Skeletal muscle satellite cell (primary cell): Measurements from ENCODE around the gene ABTB1.
"Not testable (repeated sequence)": the region's sequence is repeated elsewhere in the genome, so short reads cannot be mapped to it uniquely, and the experiment has no call there.

Experiments
- H3K27me3 ChIP-seq: 2 replicates; pipeline ENCODE4 v1.7.0; 2013; ENCODE audit warnings: low read length; ENCODE audit not compliant: control insufficient read depth, insufficient read depth
- H3K36me3 ChIP-seq: 2 replicates; pipeline ENCODE4 v1.7.0; 2013; ENCODE audit warnings: mild to moderate bottlenecking, control low read depth, low read length; ENCODE audit not compliant: insufficient read depth
- H3K4me1 ChIP-seq: 2 replicates; pipeline ENCODE4 v1.7.0; 2013; ENCODE audit warnings: low read length; ENCODE audit not compliant: control insufficient read depth, insufficient read depth
- H3K4me2 ChIP-seq: 2 replicates; pipeline ENCODE4 v1.7.0; 2013; ENCODE audit warnings: mild to moderate bottlenecking, low read length
- H3K4me3 ChIP-seq: 2 replicates; pipeline ENCODE4 v1.7.0; 2013; ENCODE audit warnings: low read length
- H3K9ac ChIP-seq: 2 replicates; pipeline ENCODE4 v1.7.0; 2013; ENCODE audit warnings: mild to moderate bottlenecking, low read depth, low read length, moderate library complexity
- H3K9me3 ChIP-seq: replicated peaks from 2 replicates; pipeline ENCODE4 v1.7.0; 2013; ENCODE audit warnings: mild to moderate bottlenecking, control low read depth, low read length

The ABTB1 gene

GRCh38 chr3:127675651-127676391, 3.1 kb downstream of the ABTB1 start:
- Histone ChIP-seq H3K4me3 (no peak overlapping the region), H3K9me3 (no peaks in the 10 kb centered on the region), H3K9ac (no peak overlapping the region), H3K36me3 (peaks cover 20% of the 10 kb centered on the region), H3K4me1 (peaks cover 10% of the 10 kb centered on the region), H3K27me3 (no peaks in the 10 kb centered on the region), H3K4me2 (no peak overlapping the region)

GRCh38 chr3:127676456-127676855, 3.7 kb downstream of the ABTB1 start:
- peaks cover 20% of the 10 kb centered on the region for H3K36me3 ChIP-seq

GRCh38 chr3:127676921-127677351, 4.2 kb downstream of the ABTB1 start:
- Histone ChIP-seq H3K4me1 (peaks cover 4% of the 10 kb centered on the region), H3K9me3 (no peaks in the 10 kb centered on the region), H3K4me2 (no peak overlapping the region), H3K36me3 (peaks cover 20% of the 10 kb centered on the region), H3K27me3 (no peaks in the 10 kb centered on the region), H3K4me3 (no peak overlapping the region), H3K9ac (no peak overlapping the region)

More at GRCh38 chr3:127676456-127676855, 3.7 kb downstream of the ABTB1 start:
- Histone ChIP-seq H3K9me3 (no peaks in the 10 kb centered on the region), H3K4me1 (peaks cover 9% of the 10 kb centered on the region), H3K4me2 (no peak overlapping the region), H3K9ac (no peak overlapping the region), H3K4me3 (no peak overlapping the region), H3K27me3 (no peaks in the 10 kb centered on the region)

GRCh38 chr3:127677541-127678314, 5.0 kb downstream of the ABTB1 start:
- no peaks in the 10 kb centered on the region for H3K9me3 ChIP-seq
- no peaks in the 10 kb centered on the region for H3K27me3 ChIP-seq
- no peaks in the 10 kb centered on the region for H3K4me1 ChIP-seq
- H3K4me3 ChIP-seq: no peak overlapping the region
- H3K9ac ChIP-seq: no peak overlapping the region
- H3K4me2 ChIP-seq: no peak overlapping the region
- H3K36me3 ChIP-seq: peaks cover 20% of the 10 kb centered on the region

GRCh38 chr3:127678315-127678599, 5.5 kb downstream of the ABTB1 start:
- H3K27me3 ChIP-seq: no peaks in the 10 kb centered on the region
- no peak overlapping the region for H3K4me3 ChIP-seq
- H3K4me1 ChIP-seq: no peaks in the 10 kb centered on the region
- H3K9me3 ChIP-seq: no peaks in the 10 kb centered on the region
- H3K9ac ChIP-seq: no peak overlapping the region
- peaks cover 20% of the 10 kb centered on the region for H3K36me3 ChIP-seq
- no peak overlapping the region for H3K4me2 ChIP-seq

- Histone ChIP-seq H3K27me3 (no peaks in the 10 kb centered on the region), H3K4me3 (no peak overlapping the region), H3K9ac (no peak overlapping the region), H3K36me3 (peaks cover 20% of the 10 kb centered on the region), H3K9me3 (no peaks in the 10 kb centered on the region), H3K4me2 (no peak overlapping the region), H3K4me1 (no peaks in the 10 kb centered on the region)
Observed at GRCh38 chr3:127678611-127679533, 6.1 kb downstream of the ABTB1 start.

GRCh38 chr3:127679534-127680145, 6.9 kb downstream of the ABTB1 start:
- Histone ChIP-seq H3K27me3 (no peaks in the 10 kb centered on the region), H3K9me3 (no peaks in the 10 kb centered on the region), H3K4me1 (no peaks in the 10 kb centered on the region), H3K9ac (no peak overlapping the region), H3K36me3 (peaks cover 20% of the 10 kb centered on the region), H3K4me2 (no peak overlapping the region), H3K4me3 (no peak overlapping the region)

- peaks cover 20% of the 10 kb centered on the region for H3K36me3 ChIP-seq
- no peaks in the 10 kb centered on the region for H3K4me1 ChIP-seq
Observed at GRCh38 chr3:127680146-127680661, 7.5 kb downstream of the ABTB1 start.

GRCh38 chr3:127680798-127681221, 8.1 kb downstream of the ABTB1 start:
- H3K4me1 ChIP-seq: no peaks in the 10 kb centered on the region

More at GRCh38 chr3:127680146-127680661, 7.5 kb downstream of the ABTB1 start:
- Histone ChIP-seq H3K4me2 (no peak overlapping the region), H3K4me3 (no peak overlapping the region), H3K9me3 (no peaks in the 10 kb centered on the region), H3K27me3 (no peaks in the 10 kb centered on the region), H3K9ac (no peak overlapping the region)

GRCh38 chr3:127682175-127682554, 9.4 kb downstream of the ABTB1 start:
- H3K4me2 ChIP-seq, H3K27me3 ChIP-seq, H3K36me3 ChIP-seq, H3K9me3 ChIP-seq, H3K4me1 ChIP-seq, H3K4me3 ChIP-seq, H3K9ac ChIP-seq: not testable (repeated sequence)

More at GRCh38 chr3:127680798-127681221, 8.1 kb downstream of the ABTB1 start:
- H3K4me3 ChIP-seq: no peak overlapping the region
- H3K36me3 ChIP-seq: peaks cover 20% of the 10 kb centered on the region
- no peaks in the 10 kb centered on the region for H3K27me3 ChIP-seq
- H3K9me3 ChIP-seq: no peaks in the 10 kb centered on the region
- H3K9ac ChIP-seq: no peak overlapping the region
- no peak overlapping the region for H3K4me2 ChIP-seq

- no peak overlapping the region for H3K4me3 ChIP-seq
- no peaks in the 10 kb centered on the region for H3K4me1 ChIP-seq
- no peak overlapping the region for H3K4me2 ChIP-seq
- H3K9me3 ChIP-seq: no peaks in the 10 kb centered on the region
- H3K36me3 ChIP-seq: peaks cover 8% of the 10 kb centered on the region
- H3K9ac ChIP-seq: no peak overlapping the region
- no peaks in the 10 kb centered on the region for H3K27me3 ChIP-seq
Observed at GRCh38 chr3:127682561-127682960, 9.8 kb downstream of the ABTB1 start.
